ENCODE data around the gene HLX.

HLX gene

DNA sequence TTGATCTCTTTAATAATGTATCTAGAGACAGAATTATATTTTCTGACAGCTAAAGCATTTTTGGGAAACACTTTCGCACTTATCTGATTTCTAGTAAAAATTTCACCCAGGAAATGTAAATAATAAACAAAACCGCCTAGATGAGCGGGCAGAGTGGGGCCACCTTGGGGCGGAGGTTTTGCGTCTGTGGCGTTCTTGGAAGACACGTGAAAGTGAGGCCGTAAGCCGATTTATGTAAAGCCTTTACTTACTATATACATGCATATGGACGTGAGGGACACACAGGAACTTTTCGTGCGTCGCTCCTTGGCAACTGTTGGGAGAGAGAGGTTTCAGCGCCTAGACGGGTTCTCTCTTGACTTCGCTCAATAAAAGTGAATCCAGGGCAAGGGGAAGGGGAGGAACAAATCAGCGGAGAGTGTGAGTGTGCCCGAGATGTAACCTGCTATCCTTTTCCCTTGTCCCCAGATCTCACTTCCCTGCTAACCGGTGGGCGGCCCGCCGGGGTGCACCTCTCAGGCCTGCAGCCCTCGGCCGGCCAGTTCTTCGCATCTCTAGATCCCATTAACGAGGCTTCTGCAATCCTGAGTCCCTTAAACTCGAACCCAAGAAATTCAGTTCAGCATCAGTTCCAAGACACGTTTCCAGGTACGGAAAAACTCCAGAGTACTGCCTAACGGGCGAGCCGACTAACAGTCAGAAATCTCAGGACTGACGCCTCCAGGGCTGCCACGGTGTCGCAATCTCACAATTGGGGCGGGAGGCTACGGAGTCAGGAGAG lies 1.7 kb downstream of the HLX start:
- DNase-seq (ENCODE audit: extremely low read depth in 1 of 2, low read depth in 1 of 2) = no peak

DNA sequence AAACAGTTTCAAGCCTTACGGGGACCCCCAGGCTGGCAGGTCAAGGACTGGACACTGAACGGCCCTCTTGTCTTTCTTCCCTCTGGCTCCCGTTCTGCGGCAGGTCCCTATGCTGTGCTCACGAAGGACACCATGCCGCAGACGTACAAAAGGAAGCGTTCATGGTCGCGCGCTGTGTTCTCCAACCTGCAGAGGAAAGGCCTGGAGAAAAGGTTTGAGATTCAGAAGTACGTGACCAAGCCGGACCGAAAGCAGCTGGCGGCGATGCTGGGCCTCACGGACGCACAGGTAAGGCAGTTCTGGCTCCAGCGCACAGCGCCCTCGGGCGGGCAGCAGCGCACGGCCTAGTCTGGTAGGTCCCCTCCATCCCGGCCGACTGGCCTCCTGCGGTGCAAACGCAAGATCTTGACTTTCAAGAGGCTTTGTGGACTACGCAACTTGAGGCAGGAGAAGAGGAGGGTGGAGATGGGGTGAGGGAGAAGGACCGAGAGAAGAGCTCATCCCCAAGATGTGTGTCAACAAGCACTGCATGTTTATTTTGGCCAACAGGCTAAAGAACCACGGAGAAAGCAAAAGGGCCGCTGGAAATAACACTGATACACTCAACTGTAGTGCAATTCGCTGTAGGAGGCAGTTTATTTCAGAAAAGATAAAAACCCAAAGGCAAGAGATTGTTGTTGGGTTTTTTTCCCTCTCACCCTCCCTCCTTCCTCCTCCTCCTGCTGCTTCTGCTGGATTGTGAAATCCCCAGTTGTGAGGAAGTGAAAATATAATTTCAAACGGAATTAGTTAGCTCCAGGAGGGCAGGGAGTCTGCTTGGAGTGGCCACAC lies 3.0 kb downstream of the HLX start:
- no peak for DNase-seq (ENCODE audit: extremely low read depth in 1 of 2, low read depth in 1 of 2)

DNA sequence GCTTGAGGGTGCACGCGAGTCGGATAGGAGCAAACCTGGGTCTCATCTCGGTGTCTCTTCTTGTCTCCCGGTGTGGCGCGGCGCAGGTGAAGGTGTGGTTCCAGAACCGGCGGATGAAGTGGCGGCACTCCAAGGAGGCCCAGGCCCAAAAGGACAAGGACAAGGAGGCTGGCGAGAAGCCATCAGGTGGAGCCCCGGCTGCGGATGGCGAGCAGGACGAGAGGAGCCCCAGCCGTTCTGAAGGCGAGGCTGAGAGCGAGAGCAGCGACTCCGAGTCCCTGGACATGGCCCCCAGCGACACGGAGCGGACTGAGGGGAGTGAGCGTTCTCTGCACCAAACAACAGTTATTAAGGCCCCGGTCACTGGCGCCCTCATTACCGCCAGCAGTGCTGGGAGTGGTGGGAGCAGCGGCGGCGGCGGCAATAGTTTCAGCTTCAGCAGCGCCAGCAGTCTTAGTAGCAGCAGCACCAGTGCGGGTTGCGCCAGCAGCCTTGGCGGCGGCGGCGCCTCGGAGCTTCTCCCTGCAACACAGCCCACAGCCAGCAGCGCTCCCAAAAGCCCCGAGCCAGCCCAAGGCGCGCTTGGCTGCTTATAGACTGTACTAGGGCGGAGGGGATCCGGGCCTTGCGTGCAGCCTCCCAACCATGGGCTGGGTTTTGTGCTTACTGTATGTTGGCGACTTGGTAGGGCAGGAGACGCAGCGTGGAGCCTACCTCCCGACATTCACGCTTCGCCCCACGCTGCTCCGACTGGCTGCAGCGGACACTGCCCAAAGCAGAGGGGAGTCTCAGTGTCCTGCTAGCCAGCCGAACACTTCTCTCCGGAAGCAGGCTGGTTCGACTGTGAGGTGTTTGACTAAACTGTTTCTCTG lies 5.1 kb downstream of the HLX start:
- no peak for DNase-seq (ENCODE audit: extremely low read depth in 1 of 2, low read depth in 1 of 2)

GRCh38 chr1:220884981-220885918 lies 6.0 kb downstream of the HLX start:
- DNase-seq (ENCODE audit: extremely low read depth in 1 of 2, low read depth in 1 of 2) = no peak

GRCh38 chr1:220885971-220886370 lies 6.7 kb downstream of the HLX start:
- no peak for DNase-seq (ENCODE audit: extremely low read depth in 1 of 2, low read depth in 1 of 2)

DNA sequence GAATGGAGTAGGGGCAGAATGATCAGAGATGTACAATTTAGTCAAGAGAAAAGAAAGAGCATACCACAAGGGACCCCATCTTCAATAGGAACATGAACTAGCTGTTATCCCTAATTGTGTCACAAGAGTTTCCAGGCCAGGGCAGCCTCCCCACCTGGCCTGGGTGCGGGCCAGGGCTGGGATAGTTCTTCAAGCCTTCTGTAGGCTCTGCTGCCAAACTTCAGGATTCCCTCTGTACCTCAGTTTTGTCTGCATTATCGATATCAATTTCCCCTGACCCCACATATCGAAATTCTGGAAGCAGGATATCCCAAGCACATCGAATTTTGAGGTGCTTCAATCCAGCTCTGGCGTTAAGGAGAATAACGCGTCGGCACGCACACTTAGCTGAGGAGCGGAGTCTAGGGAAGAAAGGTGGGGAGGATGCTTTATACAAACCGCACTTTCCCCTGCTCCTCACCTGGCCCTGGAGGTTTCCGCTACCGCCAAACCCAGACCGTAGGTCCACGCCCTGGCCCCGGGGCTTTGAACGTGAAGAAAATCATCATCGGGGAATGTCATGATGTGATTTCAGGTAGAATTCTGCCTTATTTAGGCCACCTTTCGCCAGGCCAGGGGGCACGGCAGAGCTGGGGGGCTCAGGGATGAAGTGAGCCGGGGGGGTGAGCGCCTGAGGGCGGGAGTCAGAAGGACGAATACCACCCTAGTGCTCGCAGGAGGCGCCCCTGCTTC lies 7.4 kb downstream of the HLX start:
- no peak for DNase-seq (ENCODE audit: extremely low read depth in 1 of 2, low read depth in 1 of 2)

DNA sequence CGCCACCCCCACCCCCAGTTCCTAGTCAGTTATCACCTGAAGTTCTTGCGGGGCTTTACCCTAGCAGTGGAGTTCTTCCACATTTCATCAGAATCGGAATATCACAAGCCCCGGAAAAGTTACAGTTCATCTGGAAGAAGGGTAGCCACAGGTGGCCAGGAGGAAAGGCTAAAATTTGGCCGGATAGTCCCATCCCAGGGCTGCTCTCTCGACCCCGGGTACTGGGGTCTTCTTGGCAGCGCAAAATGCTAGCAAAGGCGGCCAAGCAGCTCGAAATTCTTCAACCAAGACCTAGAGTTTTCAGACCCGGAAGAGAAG lies 7.9 kb downstream of the HLX start:
- no peak for DNase-seq (ENCODE audit: extremely low read depth in 1 of 2, low read depth in 1 of 2)

DNA sequence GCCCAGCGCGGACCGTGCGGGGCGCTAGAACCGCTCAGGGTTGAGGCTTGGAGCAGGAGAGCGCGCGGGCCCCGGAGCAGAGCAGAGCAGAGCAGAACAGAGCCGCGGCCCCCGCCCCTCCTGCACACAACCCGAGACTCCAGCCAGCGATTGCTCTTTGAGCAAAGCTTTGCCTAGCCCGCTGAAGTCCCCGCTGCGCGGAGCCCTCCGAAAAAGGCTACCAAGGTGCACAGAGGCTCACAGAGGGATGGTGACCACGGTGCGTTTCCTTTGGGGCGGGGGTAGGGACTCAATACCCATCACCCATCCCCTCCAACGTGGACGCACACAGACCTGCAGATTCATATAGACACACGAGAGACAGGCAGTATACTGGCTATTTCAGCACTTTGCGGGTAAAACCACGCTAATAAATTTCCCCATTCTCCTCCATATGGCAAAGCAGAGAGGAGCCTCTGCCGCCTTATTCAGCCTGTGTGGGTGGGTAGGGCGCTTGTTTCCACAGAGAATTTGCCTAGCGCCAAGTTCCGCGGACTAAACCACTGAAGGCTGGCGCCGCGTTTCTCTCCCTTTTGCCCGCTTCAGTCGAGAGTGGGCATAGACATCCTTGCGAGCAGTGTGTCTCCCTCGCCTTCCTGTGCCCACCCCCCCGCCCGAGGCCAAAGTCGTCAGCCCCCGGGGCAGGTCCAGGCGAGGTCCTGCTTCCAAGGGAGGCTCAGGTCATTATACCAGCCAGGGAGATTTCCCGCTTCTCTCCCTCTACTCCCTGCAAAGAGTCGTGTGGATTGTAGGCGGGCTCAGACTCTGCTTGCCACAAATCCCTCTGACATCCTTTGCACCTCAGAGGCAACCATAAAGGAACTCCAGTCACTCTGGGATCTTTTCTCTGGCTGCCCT lies 8.5 kb downstream of the HLX start:
- DNase-seq (ENCODE audit: extremely low read depth in 1 of 2, low read depth in 1 of 2) = no peak

- no peak for DNase-seq (ENCODE audit: extremely low read depth in 1 of 2, low read depth in 1 of 2)
Observed at GRCh38 chr1:220888417-220888986, 9.3 kb downstream of the HLX start.

- DNase-seq (ENCODE audit: extremely low read depth in 1 of 2, low read depth in 1 of 2) = no peak
Observed at GRCh38 chr1:220889333-220889732, 10.1 kb downstream of the HLX start.

- no peak for DNase-seq (ENCODE audit: extremely low read depth in 1 of 2, low read depth in 1 of 2)
Observed at GRCh38 chr1:220889848-220890287, 10.6 kb downstream of the HLX start.

- no peak for DNase-seq (ENCODE audit: extremely low read depth in 1 of 2, low read depth in 1 of 2)
Observed at GRCh38 chr1:220890602-220891001, 11.4 kb downstream of the HLX start.

DNA sequence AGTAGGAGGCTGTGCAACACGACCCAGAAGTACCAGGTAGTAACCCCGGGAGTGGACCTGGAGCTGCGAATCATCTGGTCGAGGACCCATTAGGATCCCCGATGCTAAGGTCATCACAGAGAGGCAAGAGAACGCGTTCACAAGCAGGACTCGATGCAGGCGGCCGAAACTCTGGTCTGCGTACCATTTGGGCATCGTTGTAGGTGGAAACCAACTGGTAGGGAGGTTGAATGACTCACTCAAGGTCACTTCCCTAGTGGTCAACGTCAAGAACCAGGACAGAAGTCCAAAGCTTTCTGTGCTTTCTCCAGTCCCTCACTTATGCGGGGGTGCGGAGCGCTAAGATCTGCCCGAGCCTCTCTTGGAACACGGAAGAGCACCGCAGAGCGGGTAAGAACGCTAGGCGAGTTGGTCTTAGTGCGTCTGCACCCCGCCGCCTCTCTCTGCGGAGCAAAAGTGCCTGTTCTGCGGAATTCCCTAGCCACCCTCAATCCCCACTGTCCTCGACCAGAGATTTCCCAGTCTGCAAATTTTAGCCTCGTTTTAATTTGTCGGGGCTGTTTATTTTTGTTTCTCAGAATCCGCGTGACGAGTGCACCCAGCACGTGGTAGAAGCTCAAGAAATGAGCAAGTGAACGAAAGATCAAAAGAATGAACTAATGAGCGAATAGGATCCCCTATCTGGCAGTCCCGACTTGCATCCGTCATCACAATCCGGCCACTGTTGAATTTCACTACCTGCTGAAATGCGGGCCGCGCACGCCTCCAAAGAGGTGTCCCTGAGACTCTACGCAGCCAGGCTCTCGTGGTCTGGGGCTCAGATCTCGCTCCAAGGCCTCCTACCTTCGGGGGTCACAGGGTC lies 12.2 kb downstream of the HLX start:
- no peak for DNase-seq (ENCODE audit: extremely low read depth in 1 of 2, low read depth in 1 of 2)

- DNase-seq (ENCODE audit: extremely low read depth in 1 of 2, low read depth in 1 of 2) = no peak
Observed at GRCh38 chr1:220892086-220892376, 12.8 kb downstream of the HLX start.

DNA sequence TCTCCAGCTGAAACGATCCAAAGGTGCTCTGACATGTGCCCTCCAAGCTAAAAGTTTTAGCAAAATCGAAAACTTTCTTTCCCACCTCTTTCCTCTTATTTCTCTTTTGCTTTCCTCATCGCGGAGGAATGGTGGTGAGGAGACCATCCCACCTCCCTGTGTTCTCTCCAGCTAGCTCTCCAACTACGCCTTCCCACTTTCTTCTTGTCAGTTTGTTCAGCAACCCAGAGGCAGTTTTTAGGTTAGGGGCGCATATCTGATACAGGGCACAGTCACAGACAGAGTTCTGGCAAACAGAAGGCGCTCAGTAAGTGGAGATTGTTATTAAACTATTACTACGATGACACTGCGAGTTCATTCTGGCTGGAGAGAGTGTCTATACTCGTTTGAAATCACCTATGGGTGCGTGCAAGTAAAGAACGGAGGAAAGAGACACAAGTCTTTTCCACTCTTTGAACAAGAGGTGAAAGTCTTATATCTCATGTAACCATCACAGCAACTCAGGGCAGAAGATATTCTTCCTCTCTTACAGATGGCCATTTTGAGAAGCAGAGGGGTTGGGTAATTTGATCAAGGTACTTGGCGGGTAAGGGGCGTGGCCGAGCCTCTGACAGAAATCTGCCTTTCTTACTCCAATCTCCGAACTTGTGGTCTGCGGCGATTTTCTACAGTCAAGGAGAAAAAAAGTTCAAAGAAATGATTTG lies 13.9 kb downstream of the HLX start:
- no peak for DNase-seq (ENCODE audit: extremely low read depth in 1 of 2, low read depth in 1 of 2)

GRCh38 chr1:220893701-220894024 lies 14.4 kb downstream of the HLX start:
- DNase-seq (ENCODE audit: extremely low read depth in 1 of 2, low read depth in 1 of 2) = no peak

All from activated CD8-positive, alpha-beta memory T cell treated with anti-CD3 and anti-CD28 coated beads for 1 hour (primary cell).